ENCODE results near the gene PRR29. TPM values are rescaled to one million over a fixed set of nuclear protein-coding genes. Genes with fewer than 3 reads are reported as not detected.

PRR29 gene
- polyA plus RNA-seq, 3 donors = 0.03 to 2.1 (median 1.4) TPM

DNA sequence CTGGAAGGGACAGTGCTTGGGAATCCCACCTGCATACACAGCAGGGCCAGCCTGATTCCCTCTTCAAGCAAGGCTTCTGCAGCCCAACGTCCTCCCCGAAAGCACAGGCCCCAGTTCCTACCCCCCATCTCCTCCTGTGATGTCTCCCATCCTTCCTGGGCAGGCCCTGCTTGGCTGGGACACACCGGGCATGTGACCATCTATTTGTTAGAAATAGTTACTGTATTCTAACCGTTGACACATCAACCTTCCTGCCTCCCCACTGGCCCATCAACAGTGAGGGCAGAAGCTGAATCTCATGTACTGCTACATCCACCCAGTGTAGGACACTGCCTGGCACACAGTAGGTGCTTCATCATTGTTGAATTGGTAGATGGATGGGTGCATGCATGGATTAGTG lies 10.7 kb downstream of the PRR29 start:
- Mint-ChIP-seq H3K9me3 (peaks cover 0 to 4% (median 0%) of the 10 kb centered on the region in 7 donors), H3K27me3 (ENCODE audit: low read depth in 3 of 3) (peaks cover 0 to 2% (median 0%) of the 10 kb centered on the region in 3 donors), H3K4me3 (peak overlapping the region in 1 of 2 donors; percentile 67), H3K36me3 (peaks cover 40 to 51% of the 10 kb centered on the region in 2 donors), H3K27ac (peak overlapping the region; percentile 89 to 98 (median 95)), H3K4me1 (peaks cover 49% of the 10 kb centered on the region)
- peak overlapping the region in 1 of 3 experiments; percentile 20 for H3K4me3 ChIP-seq (replicated peaks in 1 of 3; ENCODE audit: low read depth in 2 of 3, low read length in 3 of 3)
- H3K4me2 ChIP-seq (replicated peaks; ENCODE audit: extremely low read depth, low read length, poor library complexity, severe bottlenecking) = peak overlapping the region; percentile 41
- WGBS (ENCODE audit: insufficient coverage) = 46% methylated on average over 2 of the region's 4 CpGs
- H4K20me1 ChIP-seq (ENCODE audit: insufficient read depth, low read length) = no peaks in the 10 kb centered on the region
- peaks cover 68% of the 10 kb centered on the region for H3K79me2 ChIP-seq (ENCODE audit: insufficient read depth, low read length)
- TF ChIP-seq, protein P1, sequence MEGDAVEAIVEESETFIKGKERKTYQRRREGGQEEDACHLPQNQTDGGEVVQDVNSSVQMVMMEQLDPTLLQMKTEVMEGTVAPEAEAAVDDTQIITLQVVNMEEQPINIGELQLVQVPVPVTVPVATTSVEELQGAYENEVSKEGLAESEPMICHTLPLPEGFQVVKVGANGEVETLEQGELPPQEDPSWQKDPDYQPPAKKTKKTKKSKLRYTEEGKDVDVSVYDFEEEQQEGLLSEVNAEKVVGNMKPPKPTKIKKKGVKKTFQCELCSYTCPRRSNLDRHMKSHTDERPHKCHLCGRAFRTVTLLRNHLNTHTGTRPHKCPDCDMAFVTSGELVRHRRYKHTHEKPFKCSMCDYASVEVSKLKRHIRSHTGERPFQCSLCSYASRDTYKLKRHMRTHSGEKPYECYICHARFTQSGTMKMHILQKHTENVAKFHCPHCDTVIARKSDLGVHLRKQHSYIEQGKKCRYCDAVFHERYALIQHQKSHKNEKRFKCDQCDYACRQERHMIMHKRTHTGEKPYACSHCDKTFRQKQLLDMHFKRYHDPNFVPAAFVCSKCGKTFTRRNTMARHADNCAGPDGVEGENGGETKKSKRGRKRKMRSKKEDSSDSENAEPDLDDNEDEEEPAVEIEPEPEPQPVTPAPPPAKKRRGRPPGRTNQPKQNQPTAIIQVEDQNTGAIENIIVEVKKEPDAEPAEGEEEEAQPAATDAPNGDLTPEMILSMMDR (IDR thresholded peaks at IDR 0.05) = no peak
- intact Hi-C loops (cut with micrococcal nuclease) = loop anchor here in 1 of 2 donors (1.0 kb wide), 1 partner anchor 8 kb away; no protein-coding TSS in a partner anchor
- H3K9me3 ChIP-seq (replicated peaks in 1 of 2; ENCODE audit: control insufficient read depth in 1 of 2, insufficient read depth in 1 of 2, low read length in 2 of 2) = no peaks in the 10 kb centered on the region
- peaks cover 18 to 29% of the 10 kb centered on the region in 2 donors for H3K36me3 ChIP-seq (replicated peaks in 1 of 2; ENCODE audit: control insufficient read depth in 1 of 2, insufficient read depth in 2 of 2, low read length in 2 of 2)
- H2AFZ ChIP-seq (ENCODE audit: insufficient read depth, low read depth, low read length, poor library complexity, severe bottlenecking) = peak overlapping the region; percentile 31
- no peak overlapping the region for H3K9ac ChIP-seq (ENCODE audit: insufficient read depth, low read length, poor library complexity, severe bottlenecking)
- no peaks in the 10 kb centered on the region for H3K27me3 ChIP-seq (ENCODE audit: control insufficient read depth in 2 of 2, insufficient read depth in 2 of 2, low read length in 2 of 2)
- peak overlapping the region; percentile 45 to 89 for H3K27ac ChIP-seq (ENCODE audit: low read depth in 1 of 2, low read length in 2 of 2)
- peaks cover 30 to 44% of the 10 kb centered on the region in 2 donors for H3K4me1 ChIP-seq (ENCODE audit: control insufficient read depth in 1 of 2, insufficient read depth in 2 of 2, low read length in 2 of 2)
- no peak for DNase-seq

DNA sequence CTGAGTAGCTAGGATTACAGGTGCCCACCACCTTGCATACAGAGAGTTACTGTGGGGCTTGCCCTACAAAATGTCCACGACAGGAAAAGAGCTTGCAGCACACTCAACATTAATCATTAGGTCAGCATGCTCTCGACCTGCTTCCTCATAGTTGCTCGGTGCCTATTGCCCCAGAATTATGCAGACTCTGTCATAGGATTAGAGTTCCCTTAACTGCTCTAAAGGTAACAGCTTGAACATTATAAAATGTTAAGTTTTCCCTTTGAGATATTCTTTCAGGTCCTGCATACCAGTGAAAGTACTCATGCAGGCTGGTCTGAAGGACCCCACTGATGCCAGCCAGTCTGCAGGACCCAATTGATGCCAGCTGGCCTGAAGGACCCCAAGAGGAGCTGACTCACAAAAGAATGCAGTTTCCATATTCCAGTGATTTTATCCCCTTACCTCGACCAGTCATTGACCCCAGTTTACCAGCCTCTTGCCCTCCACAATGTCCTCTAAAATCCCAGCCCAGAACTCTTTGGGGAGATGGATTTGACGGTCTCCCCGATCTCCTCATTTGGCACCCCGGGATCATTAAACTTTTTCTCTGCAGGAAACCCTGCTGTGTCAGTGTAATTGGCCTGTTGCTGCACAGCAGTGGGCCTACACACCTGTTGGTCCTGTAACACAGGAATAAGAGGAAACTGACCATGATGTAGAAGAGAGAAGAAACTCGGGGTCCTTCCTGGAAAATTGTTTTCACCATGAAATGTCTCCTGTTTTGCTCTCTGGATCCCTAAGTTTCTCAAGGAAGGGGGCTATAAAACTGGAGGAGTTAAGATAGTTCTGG lies 11.6 kb downstream of the PRR29 start:
- Histone ChIP-seq H2AFZ (ENCODE audit: insufficient read depth, low read depth, low read length, poor library complexity, severe bottlenecking) (peak overlapping the region; percentile 31), H3K27ac (ENCODE audit: low read depth in 1 of 2, low read length in 2 of 2) (peak overlapping the region; percentile 45 to 89), H3K4me2 (replicated peaks; ENCODE audit: extremely low read depth, low read length, poor library complexity, severe bottlenecking) (peak overlapping the region; percentile 41), H3K4me1 (ENCODE audit: control insufficient read depth in 1 of 2, insufficient read depth in 2 of 2, low read length in 2 of 2) (peaks cover 36 to 54% of the 10 kb centered on the region in 2 donors), H3K4me3 (replicated peaks in 1 of 3; ENCODE audit: low read depth in 2 of 3, low read length in 3 of 3) (peak overlapping the region in 1 of 3 experiments; percentile 42), H3K9me3 (replicated peaks in 1 of 2; ENCODE audit: control insufficient read depth in 1 of 2, insufficient read depth in 1 of 2, low read length in 2 of 2) (no peaks in the 10 kb centered on the region), H3K79me2 (ENCODE audit: insufficient read depth, low read length) (peaks cover 77% of the 10 kb centered on the region), H3K36me3 (replicated peaks in 1 of 2; ENCODE audit: control insufficient read depth in 1 of 2, insufficient read depth in 2 of 2, low read length in 2 of 2) (peaks cover 8 to 20% of the 10 kb centered on the region in 2 donors), H3K27me3 (ENCODE audit: control insufficient read depth in 2 of 2, insufficient read depth in 2 of 2, low read length in 2 of 2) (no peaks in the 10 kb centered on the region), H4K20me1 (ENCODE audit: insufficient read depth, low read length) (no peaks in the 10 kb centered on the region), H3K9ac (ENCODE audit: insufficient read depth, low read length, poor library complexity, severe bottlenecking) (no peak overlapping the region)
- peak; percentile 66 to 84 (median 83) for DNase-seq
- Mint-ChIP-seq H3K36me3 (peaks cover 30 to 42% of the 10 kb centered on the region in 2 donors), H3K9me3 (peaks cover 0 to 4% (median 0%) of the 10 kb centered on the region in 7 donors), H3K4me1 (peaks cover 56% of the 10 kb centered on the region), H3K4me3 (peak overlapping the region in 1 of 2 donors; percentile 67), H3K27me3 (ENCODE audit: low read depth in 3 of 3) (peaks cover 0 to 2% (median 0%) of the 10 kb centered on the region in 3 donors), H3K27ac (peak overlapping the region; percentile 92 to 98 (median 95))
- intact Hi-C loops (cut with micrococcal nuclease) = loop anchor here in 1 of 2 donors (1.0 kb wide), 1 partner anchor 8 kb away; no protein-coding TSS in a partner anchor
- TF ChIP-seq, protein P1 (IDR thresholded peaks at IDR 0.05) = no peak
- 48% methylated on average over 2 of the region's 8 CpGs for WGBS (ENCODE audit: insufficient coverage)
